HL-60 (cell line): Measurements from ENCODE around the gene MROH2A.
"Not testable (repeated sequence)": the region's sequence is repeated elsewhere in the genome, so short reads cannot be mapped to it uniquely, and the experiment has no call there.

Experiments used
- CTCF ChIP-seq: IDR thresholded peaks from one replicate; pipeline ENCODE4 v1.5.1; 2011; ENCODE audit warnings: low read length, control low read depth, inconsistent platforms; ENCODE audit not compliant: insufficient read depth
- GABPA ChIP-seq: IDR thresholded peaks from 2 replicates; pipeline ENCODE4 v1.6.1; 2012; ENCODE audit warnings: low read depth
- POLR2AphosphoS5 ChIP-seq: IDR thresholded peaks from 2 replicates; pipeline ENCODE4 v1.6.1; 2012; ENCODE audit warnings: low read depth
- REST ChIP-seq: IDR thresholded peaks from 2 replicates; pipeline ENCODE4 v1.6.1; 2012; ENCODE audit warnings: low read depth; ENCODE audit not compliant: insufficient replicate concordance

- not testable (repeated sequence) for TF ChIP-seq CTCF, REST, POLR2AphosphoS5, GABPA
Measured at GRCh38 chr2:233750689-233751088, 27.4 kb upstream of the MROH2A start.
